Adrenal gland (tissue), 5 donors: ENCODE data around the gene OR10T2.

Experiments used
- POLR2A ChIP-seq, 2 donors: fragments of 450-650 bp; IDR thresholded peaks; one replicate each; pipeline ENCODE4 v1.6.1; 2017; ENCODE audit warnings: antibody characterized with exemption in 2 of 2, mild to moderate bottlenecking in 2 of 2, moderate library complexity in 1 of 2
- TF ChIP-seq, protein P1 (sequence below), 6 experiments: fragments of 450-650 bp in 4 of 6; fragments of 200-600 bp in 2 of 6; sonication (generic) in 1 of 6; IDR thresholded peaks; 1 replicate in 5 of 6; 2 replicates in 1 of 6; pipeline versions ENCODE4 v1.5.1 to v1.8.0; 2016 to 2021; ENCODE audit warnings: antibody characterized with exemption in 6 of 6, mild to moderate bottlenecking in 2 of 6, moderate library complexity in 1 of 6
- donor health status: DM: no; HTN: no; CAD: no.

GRCh38 chr1:158371188-158371953 is 27.9 kb downstream of the OR10T2 start:
- TF ChIP-seq, protein P1, sequence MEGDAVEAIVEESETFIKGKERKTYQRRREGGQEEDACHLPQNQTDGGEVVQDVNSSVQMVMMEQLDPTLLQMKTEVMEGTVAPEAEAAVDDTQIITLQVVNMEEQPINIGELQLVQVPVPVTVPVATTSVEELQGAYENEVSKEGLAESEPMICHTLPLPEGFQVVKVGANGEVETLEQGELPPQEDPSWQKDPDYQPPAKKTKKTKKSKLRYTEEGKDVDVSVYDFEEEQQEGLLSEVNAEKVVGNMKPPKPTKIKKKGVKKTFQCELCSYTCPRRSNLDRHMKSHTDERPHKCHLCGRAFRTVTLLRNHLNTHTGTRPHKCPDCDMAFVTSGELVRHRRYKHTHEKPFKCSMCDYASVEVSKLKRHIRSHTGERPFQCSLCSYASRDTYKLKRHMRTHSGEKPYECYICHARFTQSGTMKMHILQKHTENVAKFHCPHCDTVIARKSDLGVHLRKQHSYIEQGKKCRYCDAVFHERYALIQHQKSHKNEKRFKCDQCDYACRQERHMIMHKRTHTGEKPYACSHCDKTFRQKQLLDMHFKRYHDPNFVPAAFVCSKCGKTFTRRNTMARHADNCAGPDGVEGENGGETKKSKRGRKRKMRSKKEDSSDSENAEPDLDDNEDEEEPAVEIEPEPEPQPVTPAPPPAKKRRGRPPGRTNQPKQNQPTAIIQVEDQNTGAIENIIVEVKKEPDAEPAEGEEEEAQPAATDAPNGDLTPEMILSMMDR (IDR thresholded peaks at IDR 0.05): no peak
- TF ChIP-seq POLR2A (IDR thresholded peaks at IDR 0.05): no peak
